Measurements from ENCODE around the gene CABP4. TPM values are rescaled to one million over a fixed set of nuclear protein-coding genes. Genes with fewer than 3 reads are reported as not detected.

The CABP4 gene
- total RNA-seq, 4 donors from 2014 or later, result 0.67 to 1.9 TPM; not detected in 2

DNA sequence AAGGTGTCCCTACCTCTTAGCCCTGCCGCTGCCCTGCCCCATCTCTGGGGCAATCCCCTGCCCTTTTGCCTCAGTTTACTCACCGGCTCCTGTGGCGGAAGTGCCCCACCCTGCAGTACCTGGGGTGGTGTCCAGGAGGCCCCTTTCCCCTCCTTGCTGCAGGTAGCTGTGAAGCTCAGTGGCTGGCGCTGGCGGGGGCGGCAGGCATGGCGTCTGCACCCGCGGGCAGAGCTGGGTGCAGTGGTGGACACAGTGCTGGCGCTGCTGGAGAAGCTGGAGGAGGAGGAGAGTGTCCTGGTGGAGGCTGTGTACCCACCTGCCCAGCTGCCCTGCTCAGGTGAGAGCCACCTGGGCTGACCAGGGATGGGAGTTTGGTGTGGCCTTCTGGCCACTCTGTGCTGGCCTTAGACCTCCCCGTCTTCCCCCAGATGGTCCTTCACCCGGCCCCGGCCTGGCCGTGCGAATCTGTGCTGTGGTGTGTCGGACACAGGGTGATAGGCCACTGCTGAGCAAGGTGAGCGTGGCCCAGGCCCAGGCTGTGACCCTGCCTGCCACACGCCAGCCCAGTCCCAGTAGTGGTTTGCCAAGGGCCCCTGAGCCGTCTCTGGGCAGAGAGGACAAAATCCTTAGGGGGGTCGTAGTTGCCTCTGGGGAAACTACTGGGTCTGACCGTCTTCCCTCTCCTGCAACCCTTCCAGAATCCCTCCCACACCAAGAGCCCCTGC, 35.7 kb upstream of the CABP4 start:
- peaks cover 0 to 14% of the 10 kb centered on the region in 2 donors for H3K4me1 ChIP-seq

DNA sequence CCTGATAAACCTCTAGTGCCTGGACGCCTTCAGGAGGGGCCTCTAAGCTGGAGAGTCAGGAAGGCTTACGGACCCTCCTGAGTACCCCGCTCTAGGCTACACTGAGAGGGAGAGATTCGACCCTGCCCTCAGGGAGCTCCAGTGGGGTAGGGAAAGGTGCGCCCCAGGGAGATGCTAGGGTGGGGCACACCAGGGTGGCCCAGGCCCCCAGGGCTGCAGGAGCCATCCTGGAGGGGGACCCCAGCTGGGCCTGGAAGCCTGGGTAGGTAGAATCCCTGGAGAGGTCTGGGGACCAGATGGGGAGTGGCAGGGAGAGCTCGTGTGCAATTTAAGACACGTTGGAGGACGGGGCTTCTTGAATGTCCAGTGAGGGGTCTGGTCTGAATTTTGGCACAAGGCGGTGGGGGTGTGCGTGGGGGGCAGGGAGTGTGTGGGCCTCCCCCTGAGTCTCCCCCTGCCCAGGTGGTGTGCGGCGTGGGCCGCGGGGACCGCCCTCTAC, 35.0 kb upstream of the CABP4 start:
- no peaks in the 10 kb centered on the region for H3K27me3 ChIP-seq
- intact Hi-C loops (cut with DNase I; ENCODE audit: low total_unique reads), result no loop called here
- H3K36me3 ChIP-seq, result no peaks in the 10 kb centered on the region
- no peaks in the 10 kb centered on the region for H3K9me3 ChIP-seq
- peaks cover 0 to 14% of the 10 kb centered on the region in 2 donors for H3K4me1 ChIP-seq
- peak overlapping the region; percentile 72 to 91 for H3K27ac ChIP-seq
- DNase-seq, result no peak
- H3K4me3 ChIP-seq, result peak overlapping the region; percentile 26 to 65
- no peak for TF ChIP-seq POLR2A (IDR thresholded peaks at IDR 0.05)
- TF ChIP-seq, protein P1, sequence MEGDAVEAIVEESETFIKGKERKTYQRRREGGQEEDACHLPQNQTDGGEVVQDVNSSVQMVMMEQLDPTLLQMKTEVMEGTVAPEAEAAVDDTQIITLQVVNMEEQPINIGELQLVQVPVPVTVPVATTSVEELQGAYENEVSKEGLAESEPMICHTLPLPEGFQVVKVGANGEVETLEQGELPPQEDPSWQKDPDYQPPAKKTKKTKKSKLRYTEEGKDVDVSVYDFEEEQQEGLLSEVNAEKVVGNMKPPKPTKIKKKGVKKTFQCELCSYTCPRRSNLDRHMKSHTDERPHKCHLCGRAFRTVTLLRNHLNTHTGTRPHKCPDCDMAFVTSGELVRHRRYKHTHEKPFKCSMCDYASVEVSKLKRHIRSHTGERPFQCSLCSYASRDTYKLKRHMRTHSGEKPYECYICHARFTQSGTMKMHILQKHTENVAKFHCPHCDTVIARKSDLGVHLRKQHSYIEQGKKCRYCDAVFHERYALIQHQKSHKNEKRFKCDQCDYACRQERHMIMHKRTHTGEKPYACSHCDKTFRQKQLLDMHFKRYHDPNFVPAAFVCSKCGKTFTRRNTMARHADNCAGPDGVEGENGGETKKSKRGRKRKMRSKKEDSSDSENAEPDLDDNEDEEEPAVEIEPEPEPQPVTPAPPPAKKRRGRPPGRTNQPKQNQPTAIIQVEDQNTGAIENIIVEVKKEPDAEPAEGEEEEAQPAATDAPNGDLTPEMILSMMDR (IDR thresholded peaks at IDR 0.05), result no peak

More for the DNA sequence above, 35.7 kb upstream of the CABP4 start:
- Histone ChIP-seq H3K4me3 (no peak overlapping the region), H3K27ac (no peak overlapping the region), H3K9me3 (no peaks in the 10 kb centered on the region), H3K36me3 (no peaks in the 10 kb centered on the region), H3K27me3 (no peaks in the 10 kb centered on the region)
- TF ChIP-seq, protein P1 (IDR thresholded peaks at IDR 0.05), result no peak
- TF ChIP-seq POLR2A (IDR thresholded peaks at IDR 0.05), result no peak
- DNase-seq, result no peak
- intact Hi-C loops (cut with DNase I; ENCODE audit: low total_unique reads), result no loop called here

DNA sequence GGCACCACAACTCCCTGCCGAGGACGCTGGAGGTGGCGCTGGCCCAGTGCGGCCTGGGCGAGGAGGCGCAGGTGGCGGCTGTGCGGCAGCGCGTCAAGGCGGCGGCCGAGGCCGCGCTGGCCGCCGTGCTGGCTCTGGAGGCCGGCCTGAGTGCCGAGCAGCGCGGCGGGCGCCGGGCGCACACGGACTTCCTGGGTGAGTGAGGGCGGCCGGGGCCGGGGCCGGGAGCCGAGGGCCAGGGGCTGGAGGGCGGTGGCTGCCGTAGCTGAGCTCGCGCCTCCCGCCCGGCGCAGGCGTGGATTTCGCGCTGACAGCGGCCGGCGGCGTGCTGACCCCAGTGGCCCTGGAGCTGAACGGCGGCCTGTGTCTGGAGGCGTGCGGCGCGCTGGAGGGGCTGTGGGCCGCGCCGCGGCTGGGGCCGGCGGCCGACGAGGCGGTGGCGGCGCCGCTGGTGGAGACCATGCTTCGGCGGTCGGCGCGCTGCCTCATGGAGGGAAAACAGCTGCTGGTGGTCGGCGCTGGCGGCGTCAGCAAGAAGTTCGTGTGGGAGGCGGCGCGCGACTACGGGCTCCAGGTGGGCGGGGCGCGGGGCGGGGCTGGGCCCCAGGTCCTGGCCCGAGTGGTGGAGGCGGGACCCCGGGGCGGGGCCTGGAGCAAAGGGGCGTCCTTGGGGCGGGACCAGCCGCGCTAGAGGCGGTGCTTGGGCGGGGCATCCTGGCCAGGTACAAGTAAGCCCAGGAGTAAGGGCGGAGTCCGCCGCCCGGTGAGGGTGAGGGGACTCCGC, 34.3 kb upstream of the CABP4 start:
- intact Hi-C loops (cut with DNase I; ENCODE audit: low total_unique reads), result no loop called here
- Histone ChIP-seq H3K4me1 (peaks cover 0 to 11% of the 10 kb centered on the region in 2 donors), H3K27ac (peak overlapping the region; percentile 72 to 91), H3K9me3 (no peaks in the 10 kb centered on the region), H3K4me3 (peak overlapping the region; percentile 26 to 65), H3K27me3 (no peaks in the 10 kb centered on the region), H3K36me3 (no peaks in the 10 kb centered on the region)
- TF ChIP-seq POLR2A (IDR thresholded peaks at IDR 0.05), result peak; percentile 78 to 83
- TF ChIP-seq, protein P1 (IDR thresholded peaks at IDR 0.05), result peak in 2 of 4 experiments; percentile 15 to 38
- DNase-seq, result peak; percentile 95 to 96

DNA sequence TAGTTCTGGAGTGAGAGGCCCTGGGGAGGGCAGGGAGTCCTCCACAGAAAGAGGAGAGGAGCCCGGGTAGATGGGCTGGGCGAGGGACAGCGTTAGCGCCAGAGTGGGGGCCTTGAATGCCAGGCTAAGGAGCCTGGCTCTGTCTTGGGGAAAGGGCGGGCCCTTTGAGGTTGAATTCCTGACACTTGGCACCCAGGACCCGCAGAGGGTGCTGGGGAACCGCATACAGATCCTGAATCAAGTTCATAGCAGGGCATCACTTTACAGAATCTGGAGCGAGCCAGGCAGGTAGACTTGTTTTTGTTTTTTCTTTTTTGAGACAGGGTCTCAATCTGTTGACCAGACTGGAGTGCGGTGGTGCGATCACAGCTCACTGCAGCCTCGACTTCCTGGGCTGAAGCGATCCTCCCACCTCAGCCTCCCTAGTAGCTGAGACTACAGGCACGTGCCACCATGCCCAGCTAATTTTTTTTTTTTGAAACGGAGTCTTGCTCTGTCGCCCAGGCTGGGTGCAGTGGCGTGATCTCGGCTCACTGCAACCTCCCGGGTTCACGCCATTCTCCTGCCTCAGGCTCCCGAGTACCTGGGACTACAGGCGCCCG, 33.6 kb upstream of the CABP4 start:
- no peak for DNase-seq
- intact Hi-C loops (cut with DNase I; ENCODE audit: low total_unique reads), result no loop called here
- Histone ChIP-seq H3K4me3 (peak overlapping the region; percentile 26 to 65), H3K4me1 (peaks cover 0 to 8% of the 10 kb centered on the region in 2 donors), H3K36me3 (no peaks in the 10 kb centered on the region), H3K27ac (peak overlapping the region; percentile 57 to 91), H3K9me3 (no peaks in the 10 kb centered on the region), H3K27me3 (no peaks in the 10 kb centered on the region)
- TF ChIP-seq, protein P1 (IDR thresholded peaks at IDR 0.05), result no peak
- TF ChIP-seq POLR2A (IDR thresholded peaks at IDR 0.05), result no peak

Measured in uterus (tissue), 4 donors.